CMK (cell line): ENCODE data around the gene FRS2.
"Not testable (repeated sequence)": the region's sequence is repeated elsewhere in the genome, so short reads cannot be mapped to it uniquely, and the experiment has no call there.

Source experiments
- DNase-seq: peaks from one replicate; pipeline ENCODE4 v3.0.0-alpha.2; 2010; ENCODE audit warnings: low read depth

FRS2 gene

GRCh38 chr12:69580074-69580473 is 109.9 kb downstream of the FRS2 start:
- DNase-seq, result no peak

GRCh38 chr12:69583203-69583602 is 113.0 kb downstream of the FRS2 start:
- DNase-seq, result no peak

GRCh38 chr12:69585189-69586062 is 115.2 kb downstream of the FRS2 start, which contains the start of gene CCT2:
Gene CCT2 (plus strand): TSS chr12:69585459. CDS start chr12:69585522, 63 bp downstream.
- peak; percentile 85 for DNase-seq

- no peak for DNase-seq
Observed at GRCh38 chr12:69588527-69588926, 118.3 kb downstream of the FRS2 start.

GRCh38 chr12:69589082-69589481 is 118.9 kb downstream of the FRS2 start:
- DNase-seq, result no peak

GRCh38 chr12:69595689-69596088 is 125.5 kb downstream of the FRS2 start:
- no peak for DNase-seq

GRCh38 chr12:69598174-69598753 is 128.1 kb downstream of the FRS2 start:
- DNase-seq, result no peak

GRCh38 chr12:69600804-69601203 is 130.6 kb downstream of the FRS2 start:
- no peak for DNase-seq

GRCh38 chr12:69601962-69602685 is 131.9 kb downstream of the FRS2 start:
- no peak for DNase-seq

GRCh38 chr12:69602954-69603353 is 132.8 kb downstream of the FRS2 start:
- no peak for DNase-seq

GRCh38 chr12:69603556-69603955 is 133.4 kb downstream of the FRS2 start:
- not testable (repeated sequence) for DNase-seq

- not testable (repeated sequence) for DNase-seq
Observed at GRCh38 chr12:69604275-69604674, 134.1 kb downstream of the FRS2 start.

- DNase-seq, result no peak
Observed at GRCh38 chr12:69608114-69608513, 137.9 kb downstream of the FRS2 start.

- DNase-seq, result no peak
Observed at GRCh38 chr12:69610126-69610525, 139.9 kb downstream of the FRS2 start.

GRCh38 chr12:69610729-69611128 is 140.5 kb downstream of the FRS2 start, which contains the start of gene LRRC10:
Gene LRRC10 (minus strand): TSS chr12:69610907. CDS start chr12:69610838, 69 bp downstream.
- DNase-seq, result no peak

GRCh38 chr12:69613351-69613750 is 143.2 kb downstream of the FRS2 start:
- DNase-seq, result no peak

GRCh38 chr12:69616025-69616424 is 145.8 kb downstream of the FRS2 start:
- DNase-seq, result no peak

GRCh38 chr12:69619050-69619449 is 148.9 kb downstream of the FRS2 start:
- no peak for DNase-seq

- no peak for DNase-seq
Observed at GRCh38 chr12:69620077-69620476, 149.9 kb downstream of the FRS2 start.

- no peak for DNase-seq
Observed at GRCh38 chr12:69620921-69621320, 150.7 kb downstream of the FRS2 start.

GRCh38 chr12:69621551-69621950 is 151.4 kb downstream of the FRS2 start:
- DNase-seq, result no peak

- DNase-seq, result no peak
Observed at GRCh38 chr12:69623970-69624369, 153.8 kb downstream of the FRS2 start.

- no peak for DNase-seq
Observed at GRCh38 chr12:69627501-69627900, 157.3 kb downstream of the FRS2 start.
